Measurements from ENCODE around the gene ZNF473.

ZNF473 gene

GRCh38 chr19:50003810-50004419 is 21.9 kb upstream of the ZNF473 start:
- H3K27me3 ChIP-seq (ENCODE audit: control insufficient read depth, insufficient read depth, low read length): no peaks in the 10 kb centered on the region
- no peaks in the 10 kb centered on the region; the same call in 1 of the 2 replicates for H3K4me1 ChIP-seq (ENCODE audit: control insufficient read depth, insufficient read depth, low read length)
- H3K4me3 ChIP-seq (ENCODE audit: low read depth, low read length): no peak overlapping the region
- H3K36me3 ChIP-seq (ENCODE audit: control insufficient read depth, insufficient read depth, low read length): peaks cover 66% of the 10 kb centered on the region
- H3K9me3 ChIP-seq (ENCODE audit: control insufficient read depth, insufficient read depth, low read depth, low read length): no peaks in the 10 kb centered on the region
- no peak overlapping the region for H3K9ac ChIP-seq (ENCODE audit: low read length)
- H3K27ac ChIP-seq (ENCODE audit: low read depth, low read length): no peak overlapping the region

- Histone ChIP-seq H3K4me1 (ENCODE audit: control insufficient read depth, insufficient read depth, low read length) (no peaks in the 10 kb centered on the region; the same call in 1 of the 2 replicates), H3K27me3 (ENCODE audit: control insufficient read depth, insufficient read depth, low read length) (no peaks in the 10 kb centered on the region), H3K9ac (ENCODE audit: low read length) (no peak overlapping the region), H3K36me3 (ENCODE audit: control insufficient read depth, insufficient read depth, low read length) (peaks cover 56% of the 10 kb centered on the region), H3K27ac (ENCODE audit: low read depth, low read length) (no peak overlapping the region), H3K4me3 (ENCODE audit: low read depth, low read length) (no peak overlapping the region), H3K9me3 (ENCODE audit: control insufficient read depth, insufficient read depth, low read depth, low read length) (no peaks in the 10 kb centered on the region)
Measured at GRCh38 chr19:50005428-50005827, 20.4 kb upstream of the ZNF473 start.

DNA sequence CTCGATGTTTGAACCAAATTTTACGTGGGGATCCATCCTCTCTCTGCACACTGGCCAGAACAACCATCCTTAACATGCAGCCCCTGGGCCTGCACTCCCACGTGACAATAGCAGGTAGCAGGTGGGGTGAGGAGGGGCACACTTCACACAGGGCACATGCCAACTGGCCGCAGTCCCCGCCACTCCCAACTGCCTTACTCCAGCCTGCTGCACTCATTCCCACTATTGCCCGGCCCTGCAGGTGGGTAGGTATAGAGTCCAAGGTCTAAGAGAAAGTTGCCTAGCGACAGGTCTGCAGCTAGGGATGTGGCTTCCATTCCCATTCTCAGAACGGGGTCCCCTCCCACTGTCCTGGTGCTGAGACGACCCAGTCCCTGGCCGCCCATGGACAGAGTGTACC is 18.6 kb upstream of the ZNF473 start:
- H3K9ac ChIP-seq (ENCODE audit: low read length): no peak overlapping the region
- H3K36me3 ChIP-seq (ENCODE audit: control insufficient read depth, insufficient read depth, low read length): peaks cover 48% of the 10 kb centered on the region
- no peaks in the 10 kb centered on the region; the same call in 1 of the 2 replicates for H3K4me1 ChIP-seq (ENCODE audit: control insufficient read depth, insufficient read depth, low read length)
- no peaks in the 10 kb centered on the region for H3K9me3 ChIP-seq (ENCODE audit: control insufficient read depth, insufficient read depth, low read depth, low read length)
- no peak overlapping the region for H3K4me3 ChIP-seq (ENCODE audit: low read depth, low read length)
- no peak overlapping the region for H3K27ac ChIP-seq (ENCODE audit: low read depth, low read length)
- H3K27me3 ChIP-seq (ENCODE audit: control insufficient read depth, insufficient read depth, low read length): no peaks in the 10 kb centered on the region

GRCh38 chr19:50007947-50008346 is 17.9 kb upstream of the ZNF473 start:
- peaks cover 49% of the 10 kb centered on the region for H3K36me3 ChIP-seq (ENCODE audit: control insufficient read depth, insufficient read depth, low read length)

GRCh38 chr19:50008532-50008931 is 17.3 kb upstream of the ZNF473 start:
- peaks cover 52% of the 10 kb centered on the region for H3K36me3 ChIP-seq (ENCODE audit: control insufficient read depth, insufficient read depth, low read length)
- H3K27ac ChIP-seq (ENCODE audit: low read depth, low read length): no peak overlapping the region
- no peak overlapping the region for H3K4me3 ChIP-seq (ENCODE audit: low read depth, low read length)
- no peak overlapping the region for H3K9ac ChIP-seq (ENCODE audit: low read length)
- no peaks in the 10 kb centered on the region for H3K27me3 ChIP-seq (ENCODE audit: control insufficient read depth, insufficient read depth, low read length)
- H3K4me1 ChIP-seq (ENCODE audit: control insufficient read depth, insufficient read depth, low read length): no peaks in the 10 kb centered on the region; the same call in 1 of the 2 replicates
- no peaks in the 10 kb centered on the region for H3K9me3 ChIP-seq (ENCODE audit: control insufficient read depth, insufficient read depth, low read depth, low read length)

More at GRCh38 chr19:50007947-50008346, 17.9 kb upstream of the ZNF473 start:
- Histone ChIP-seq H3K4me1 (ENCODE audit: control insufficient read depth, insufficient read depth, low read length) (no peaks in the 10 kb centered on the region; the same call in 1 of the 2 replicates), H3K9me3 (ENCODE audit: control insufficient read depth, insufficient read depth, low read depth, low read length) (no peaks in the 10 kb centered on the region), H3K27ac (ENCODE audit: low read depth, low read length) (no peak overlapping the region), H3K4me3 (ENCODE audit: low read depth, low read length) (no peak overlapping the region), H3K9ac (ENCODE audit: low read length) (no peak overlapping the region), H3K27me3 (ENCODE audit: control insufficient read depth, insufficient read depth, low read length) (no peaks in the 10 kb centered on the region)

DNA sequence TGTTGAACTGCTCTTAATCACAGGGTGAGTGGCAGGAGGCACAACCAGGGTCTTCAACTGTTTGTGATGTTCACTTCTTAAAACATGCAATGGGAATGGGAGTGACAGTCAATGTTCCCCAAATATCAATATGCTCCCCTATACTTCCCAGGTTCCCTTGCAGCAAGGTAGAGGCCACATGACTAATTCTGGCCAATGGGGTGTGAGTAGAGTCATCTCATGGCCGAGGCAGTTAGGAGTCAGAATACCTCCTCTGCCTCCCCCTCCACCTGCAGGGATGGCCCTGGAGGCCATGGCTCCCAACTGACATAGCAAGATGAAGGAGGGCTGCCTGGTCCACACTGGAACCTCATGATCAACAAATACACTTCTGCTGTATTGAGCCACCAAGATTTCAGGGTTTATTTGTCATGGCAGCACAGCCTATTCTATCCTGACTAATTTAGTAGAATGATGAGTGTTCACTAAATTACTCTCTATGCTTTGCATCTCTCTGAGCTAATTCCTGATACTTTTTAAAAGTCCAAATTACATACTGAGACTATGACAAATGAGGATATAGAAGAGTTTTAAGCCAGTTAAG is 9.5 kb upstream of the ZNF473 start:
- Histone ChIP-seq H3K9me3 (ENCODE audit: control insufficient read depth, insufficient read depth, low read depth, low read length) (no peaks in the 10 kb centered on the region), H3K27ac (ENCODE audit: low read depth, low read length) (no peak overlapping the region), H3K4me1 (ENCODE audit: control insufficient read depth, insufficient read depth, low read length) (no peaks in the 10 kb centered on the region), H3K36me3 (ENCODE audit: control insufficient read depth, insufficient read depth, low read length) (peaks cover 45% of the 10 kb centered on the region), H3K27me3 (ENCODE audit: control insufficient read depth, insufficient read depth, low read length) (no peaks in the 10 kb centered on the region), H3K4me3 (ENCODE audit: low read depth, low read length) (no peak overlapping the region), H3K9ac (ENCODE audit: low read length) (no peak overlapping the region)

DNA sequence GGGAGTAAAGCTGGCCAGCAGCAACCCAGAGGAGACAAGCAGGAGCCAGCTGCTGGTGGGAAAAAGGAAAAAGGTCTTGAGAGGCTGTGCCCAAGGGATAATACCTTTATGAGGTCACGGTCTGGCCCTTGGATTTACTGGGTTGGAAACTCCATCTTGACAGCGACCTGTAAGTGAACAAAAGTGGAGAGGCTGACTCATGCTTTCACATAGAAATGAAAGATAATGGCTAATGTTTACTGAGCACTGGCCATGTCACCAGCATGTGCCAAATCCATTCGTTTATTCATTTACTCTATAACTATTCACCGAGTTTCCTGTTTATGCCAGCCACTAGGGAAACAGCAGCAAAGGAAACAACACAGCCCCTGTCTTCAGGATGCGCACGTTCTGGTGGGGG is 5.3 kb upstream of the ZNF473 start:
- Histone ChIP-seq H3K36me3 (ENCODE audit: control insufficient read depth, insufficient read depth, low read length) (peaks cover 19% of the 10 kb centered on the region), H3K4me3 (ENCODE audit: low read depth, low read length) (no peak overlapping the region), H3K27me3 (ENCODE audit: control insufficient read depth, insufficient read depth, low read length) (no peaks in the 10 kb centered on the region), H3K9me3 (ENCODE audit: control insufficient read depth, insufficient read depth, low read depth, low read length) (no peaks in the 10 kb centered on the region), H3K27ac (ENCODE audit: low read depth, low read length) (no peak overlapping the region), H3K9ac (ENCODE audit: low read length) (no peak overlapping the region), H3K4me1 (ENCODE audit: control insufficient read depth, insufficient read depth, low read length) (no peaks in the 10 kb centered on the region)

DNA sequence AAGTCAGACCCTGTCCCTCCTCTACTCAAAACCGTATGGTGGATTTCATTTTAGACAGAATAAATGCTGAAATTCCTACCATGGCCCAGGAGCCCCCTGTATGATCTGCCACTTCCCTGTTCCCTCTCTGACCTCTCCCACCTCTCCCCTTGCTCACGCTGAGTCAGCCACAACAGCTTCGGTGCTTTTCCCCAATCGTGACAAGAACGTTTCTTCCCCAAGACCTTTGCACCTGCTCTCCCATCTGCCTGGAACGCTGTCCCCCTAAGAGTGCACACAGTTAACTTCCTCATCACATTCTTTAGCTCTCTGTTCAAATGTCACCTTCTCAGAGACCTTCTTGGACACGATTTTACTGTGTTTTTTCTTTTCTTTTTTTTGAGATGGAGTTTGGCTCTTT is 3.0 kb upstream of the ZNF473 start:
- H3K36me3 ChIP-seq (ENCODE audit: control insufficient read depth, insufficient read depth, low read length): 0 out of 2 replicates have a peak, but pooled peaks cover 2% of the 10 kb centered on the region
- no peaks in the 10 kb centered on the region for H3K27me3 ChIP-seq (ENCODE audit: control insufficient read depth, insufficient read depth, low read length)
- no peaks in the 10 kb centered on the region for H3K9me3 ChIP-seq (ENCODE audit: control insufficient read depth, insufficient read depth, low read depth, low read length)
- H3K4me3 ChIP-seq (ENCODE audit: low read depth, low read length): no peak overlapping the region
- no peak overlapping the region for H3K9ac ChIP-seq (ENCODE audit: low read length)
- H3K4me1 ChIP-seq (ENCODE audit: control insufficient read depth, insufficient read depth, low read length): no peaks in the 10 kb centered on the region
- no peak overlapping the region for H3K27ac ChIP-seq (ENCODE audit: low read depth, low read length)

DNA sequence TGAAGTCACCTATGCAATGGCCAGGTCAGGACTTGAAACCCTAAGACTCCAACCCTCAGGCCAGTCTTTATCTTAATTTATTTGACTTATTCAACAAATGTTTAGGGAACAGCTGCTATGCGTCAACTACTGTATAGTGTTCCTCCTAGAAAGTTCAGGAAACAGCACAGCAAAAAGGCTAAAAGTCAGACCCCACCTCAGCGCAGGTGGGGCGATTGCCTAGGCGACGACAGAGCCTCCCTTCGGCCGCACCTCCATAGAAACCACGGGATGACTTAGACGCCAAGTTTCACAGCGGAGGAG is 1.1 kb upstream of the ZNF473 start:
- H3K27ac ChIP-seq (ENCODE audit: low read depth, low read length): peak overlapping the region; percentile 31; the same call in 1 of the 2 replicates
- no peaks in the 10 kb centered on the region for H3K9me3 ChIP-seq (ENCODE audit: control insufficient read depth, insufficient read depth, low read depth, low read length)

GRCh38 chr19:50025022-50025793 is 597 bp upstream of the ZNF473 start, which contains the start of gene VRK3:
VRK3 (minus strand) TSS chr19:50025372; CDS start chr19:50016162, 9,210 bp downstream.
- H3K4me3 ChIP-seq (ENCODE audit: low read depth, low read length): peak within 1 kb of the TSS; percentile 87
- H3K27me3 ChIP-seq (ENCODE audit: control insufficient read depth, insufficient read depth, low read length): no peaks in the 10 kb centered on the region
- peak within 1 kb of the TSS; percentile 31; the same call in 1 of the 2 replicates for H3K27ac ChIP-seq (ENCODE audit: low read depth, low read length)
- peaks cover 5% of the 10 kb centered on the region; the same call in 1 of the 2 replicates for H3K36me3 ChIP-seq (ENCODE audit: control insufficient read depth, insufficient read depth, low read length)
- no peaks in the 10 kb centered on the region for H3K4me1 ChIP-seq (ENCODE audit: control insufficient read depth, insufficient read depth, low read length)
- no peaks in the 10 kb centered on the region for H3K9me3 ChIP-seq (ENCODE audit: control insufficient read depth, insufficient read depth, low read depth, low read length)
- peak within 1 kb of the TSS; percentile 70 for H3K9ac ChIP-seq (ENCODE audit: low read length)

More for the DNA sequence above, 1.1 kb upstream of the ZNF473 start:
- peak overlapping the region; percentile 70 for H3K9ac ChIP-seq (ENCODE audit: low read length)
- H3K36me3 ChIP-seq (ENCODE audit: control insufficient read depth, insufficient read depth, low read length): peaks cover 3% of the 10 kb centered on the region; the same call in 1 of the 2 replicates
- H3K4me1 ChIP-seq (ENCODE audit: control insufficient read depth, insufficient read depth, low read length): no peaks in the 10 kb centered on the region
- H3K27me3 ChIP-seq (ENCODE audit: control insufficient read depth, insufficient read depth, low read length): no peaks in the 10 kb centered on the region
- H3K4me3 ChIP-seq (ENCODE audit: low read depth, low read length): peak overlapping the region; percentile 87

- Histone ChIP-seq H3K4me1 (ENCODE audit: control insufficient read depth, insufficient read depth, low read length) (no peaks in the 10 kb centered on the region), H3K9me3 (ENCODE audit: control insufficient read depth, insufficient read depth, low read depth, low read length) (no peaks in the 10 kb centered on the region), H3K27ac (ENCODE audit: low read depth, low read length) (no peak overlapping the region), H3K36me3 (ENCODE audit: control insufficient read depth, insufficient read depth, low read length) (peaks cover 18% of the 10 kb centered on the region), H3K27me3 (ENCODE audit: control insufficient read depth, insufficient read depth, low read length) (no peaks in the 10 kb centered on the region), H3K9ac (ENCODE audit: low read length) (no peak overlapping the region), H3K4me3 (ENCODE audit: low read depth, low read length) (peak overlapping the region; percentile 87)
Measured at GRCh38 chr19:50026550-50026906, 723 bp downstream of the ZNF473 start.

Data from HUES6 (cell line).